ENCODE results near the gene HSBP1L1.

The HSBP1L1 gene

DNA sequence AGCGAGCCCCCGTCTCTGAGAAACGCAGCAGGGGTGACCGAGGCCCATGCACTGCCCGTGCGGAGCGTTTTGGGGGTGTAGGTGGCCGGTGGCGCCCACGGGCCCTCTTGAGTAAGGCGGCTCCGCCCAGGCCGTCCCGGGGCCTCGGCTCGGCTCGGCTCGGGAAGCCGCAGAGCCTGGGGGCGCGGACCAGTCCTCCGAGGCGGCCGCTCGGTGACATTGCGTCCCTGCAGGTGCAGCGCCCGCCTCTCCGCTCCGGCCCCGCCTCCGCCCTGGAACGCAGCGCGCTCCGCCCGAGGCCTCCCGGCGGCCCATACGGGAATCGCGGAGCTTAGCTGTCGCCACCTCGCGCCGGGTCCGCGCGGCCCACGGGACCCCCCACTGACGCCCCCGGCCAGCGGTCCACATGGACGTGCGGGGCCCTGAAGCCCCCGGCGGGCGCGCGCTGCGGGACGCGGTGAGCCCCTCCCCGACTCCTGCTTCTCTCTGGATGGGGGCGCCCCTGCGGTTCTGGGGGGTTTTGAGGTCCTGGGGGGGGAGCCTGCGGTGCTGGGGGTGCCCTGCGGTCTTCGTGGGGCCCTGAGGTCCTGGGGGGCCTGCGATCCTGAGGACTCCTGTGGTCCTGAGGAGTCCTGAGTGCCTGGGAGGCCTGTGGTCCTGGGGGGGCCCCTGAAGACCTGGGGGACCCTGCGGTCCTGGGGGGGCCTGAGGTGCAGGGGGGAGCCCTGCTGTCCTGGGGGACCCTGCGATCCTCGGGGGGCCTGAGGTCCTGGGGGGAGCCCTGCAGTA is at the start of gene HSBP1L1:
HSBP1L1 (plus strand) TSS at position 314 of the 789 bp plus-strand sequence; CDS start at position 407, 93 bp downstream.
- no peak for DNase-seq

DNA sequence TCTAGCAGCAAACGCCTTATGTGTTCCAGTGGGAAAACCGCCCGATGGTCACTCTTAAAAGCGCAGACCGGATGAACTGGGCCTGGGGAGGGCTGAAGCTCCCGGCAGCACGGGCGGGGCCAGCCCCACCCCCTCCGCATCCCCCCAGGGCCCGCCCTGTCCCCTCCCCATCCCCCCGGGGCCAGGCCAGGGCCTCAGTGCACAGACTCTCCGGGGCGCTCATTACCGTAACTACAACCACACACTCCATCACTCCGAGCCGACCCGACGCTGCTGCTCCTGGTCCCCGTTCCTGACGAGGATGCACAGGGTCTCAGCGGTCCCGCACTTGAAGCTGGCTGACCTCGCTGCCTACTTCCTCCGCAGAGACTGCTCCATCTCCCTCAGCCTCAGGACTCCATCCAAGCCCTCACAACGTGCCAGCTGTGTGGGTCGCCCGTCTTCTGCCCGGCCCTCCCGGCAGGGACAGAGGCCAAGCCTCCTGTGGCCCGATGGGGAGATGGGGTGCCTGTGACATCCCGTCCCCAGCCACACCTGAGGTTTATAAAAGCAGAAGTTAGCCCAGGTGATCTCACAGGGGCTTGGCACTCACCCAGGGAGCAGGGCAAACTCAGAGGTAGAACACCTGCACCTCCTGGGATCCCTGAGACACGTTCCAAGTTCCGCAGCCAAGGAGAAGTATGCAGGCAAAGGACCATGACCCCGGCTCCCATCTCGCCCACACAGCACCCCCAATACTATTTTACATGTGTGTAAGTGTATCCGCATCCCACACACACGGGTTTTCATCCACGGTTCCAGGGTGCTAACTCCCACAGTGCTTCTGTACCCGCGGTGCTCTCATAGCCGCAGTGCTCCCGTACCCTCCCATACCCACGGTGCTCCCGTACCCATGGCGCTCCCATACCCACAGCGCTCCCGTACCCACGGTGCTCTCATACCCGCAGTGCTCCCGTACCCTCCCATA is 49.0 kb upstream of the HSBP1L1 start:
- DNase-seq = no peak

DNA sequence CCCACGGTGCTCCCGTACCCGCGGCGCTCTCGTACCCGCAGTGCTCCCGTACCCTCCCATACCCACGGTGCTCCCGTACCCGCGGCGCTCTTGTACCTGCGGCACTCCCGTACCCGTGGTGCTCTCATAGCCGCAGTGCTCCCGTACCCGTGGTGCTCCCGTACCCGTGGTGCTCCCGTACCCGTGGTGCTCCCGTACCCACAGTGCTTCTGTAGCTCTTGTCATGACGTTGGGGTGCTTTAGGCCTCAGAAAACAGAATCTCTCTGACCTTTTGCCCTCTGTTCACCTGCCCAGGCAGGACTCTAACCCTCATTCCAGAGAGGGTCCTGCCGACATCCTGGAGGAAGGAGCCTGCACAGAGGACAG is 48.3 kb upstream of the HSBP1L1 start:
- DNase-seq = no peak

DNA sequence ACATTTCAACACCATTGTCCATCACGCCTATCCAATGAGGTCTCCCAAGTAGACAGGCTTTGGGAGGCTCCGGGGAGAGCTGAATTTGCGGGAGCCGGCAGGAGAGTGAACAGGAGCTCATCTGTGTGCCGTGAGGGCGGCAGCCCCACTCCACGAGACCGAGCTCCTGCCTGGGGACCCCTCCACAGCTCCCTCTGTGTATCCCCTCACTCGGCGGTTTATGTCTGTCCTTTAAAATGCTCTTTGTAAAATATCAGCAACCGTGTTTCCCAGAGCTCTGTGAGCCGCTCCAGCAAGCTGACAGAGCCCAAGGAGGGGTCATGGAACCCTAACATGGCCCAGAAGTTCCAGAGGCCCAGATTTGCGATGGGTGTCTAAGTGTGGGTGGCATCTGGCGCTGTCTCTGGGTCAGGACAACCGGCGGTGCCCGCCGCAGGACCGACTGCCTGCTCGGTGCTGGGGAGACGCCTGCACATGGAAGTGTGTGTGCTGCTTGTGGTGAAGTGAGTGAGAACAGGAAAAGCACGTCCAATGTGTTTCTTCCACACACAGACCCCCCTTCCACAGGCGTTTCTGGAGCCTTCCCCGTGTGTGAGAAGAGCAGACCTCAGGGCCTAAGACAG is 47.8 kb upstream of the HSBP1L1 start:
- no peak for DNase-seq

DNA sequence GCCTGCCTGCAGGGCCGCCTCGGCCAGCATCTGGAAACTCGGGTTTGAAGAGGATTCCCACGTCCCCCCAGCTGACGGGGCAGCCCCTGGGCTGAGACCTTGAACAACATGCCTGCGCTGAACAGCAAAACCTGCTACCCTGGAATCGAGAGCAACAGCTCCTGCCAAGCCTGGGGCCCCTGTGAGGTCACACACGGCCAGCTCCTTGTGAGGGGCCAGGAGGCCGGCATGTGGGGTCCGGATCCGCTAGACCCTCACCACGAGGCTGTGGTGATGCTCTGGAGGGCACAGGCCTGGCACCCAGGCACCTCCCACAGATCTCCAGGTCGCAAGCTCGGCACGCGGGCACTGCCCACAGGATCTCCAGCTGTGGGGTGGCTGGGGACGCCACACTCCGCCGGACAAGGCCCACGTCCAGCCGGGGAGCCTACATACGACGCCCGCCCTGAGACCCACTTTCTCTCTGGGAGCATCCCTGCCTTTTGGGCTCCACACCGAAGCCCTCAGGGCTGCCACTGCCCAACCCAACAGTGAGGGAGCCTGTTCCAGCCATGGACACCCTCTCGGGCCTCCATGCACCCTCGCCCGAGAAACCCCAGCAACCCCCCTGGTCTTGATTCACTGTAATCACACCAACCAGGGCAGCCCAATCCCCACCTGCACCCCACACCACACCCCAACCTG is 47.1 kb upstream of the HSBP1L1 start:
- no peak for DNase-seq

DNA sequence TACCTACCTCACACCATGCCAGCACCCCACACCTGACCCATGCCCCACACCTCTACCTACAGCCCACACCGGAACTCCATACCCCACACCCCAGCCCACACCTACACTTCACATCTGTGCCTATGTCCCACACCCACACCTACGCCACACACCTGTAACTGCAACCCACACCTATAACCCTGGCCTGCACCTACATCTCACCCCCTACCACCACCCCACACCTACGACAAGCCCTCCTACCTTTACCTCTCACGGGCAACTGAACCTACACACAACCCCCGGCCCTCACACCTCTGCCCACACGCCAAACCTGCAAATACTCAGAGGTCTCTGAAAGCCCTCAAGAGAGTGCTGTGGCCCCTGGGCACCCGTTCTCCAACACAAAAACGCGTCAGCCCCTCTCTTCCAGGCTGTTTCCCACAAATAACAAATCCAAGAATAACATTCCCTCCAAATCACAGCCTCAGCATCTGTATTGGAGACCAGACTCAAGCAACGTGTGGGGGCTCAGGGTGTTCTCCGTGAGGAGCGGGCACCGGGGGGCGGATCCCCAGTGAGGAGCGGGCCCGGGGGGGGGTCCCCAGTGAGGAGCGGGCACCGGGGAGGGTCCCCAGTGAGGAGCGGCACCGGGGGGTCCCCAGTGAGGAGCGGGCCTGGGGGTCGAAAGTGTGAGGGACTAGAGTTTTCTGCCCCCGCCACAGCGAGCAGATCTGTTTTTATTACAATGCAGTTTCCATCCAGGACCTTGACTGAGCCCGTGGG is 46.4 kb upstream of the HSBP1L1 start:
- DNase-seq = no peak

DNA sequence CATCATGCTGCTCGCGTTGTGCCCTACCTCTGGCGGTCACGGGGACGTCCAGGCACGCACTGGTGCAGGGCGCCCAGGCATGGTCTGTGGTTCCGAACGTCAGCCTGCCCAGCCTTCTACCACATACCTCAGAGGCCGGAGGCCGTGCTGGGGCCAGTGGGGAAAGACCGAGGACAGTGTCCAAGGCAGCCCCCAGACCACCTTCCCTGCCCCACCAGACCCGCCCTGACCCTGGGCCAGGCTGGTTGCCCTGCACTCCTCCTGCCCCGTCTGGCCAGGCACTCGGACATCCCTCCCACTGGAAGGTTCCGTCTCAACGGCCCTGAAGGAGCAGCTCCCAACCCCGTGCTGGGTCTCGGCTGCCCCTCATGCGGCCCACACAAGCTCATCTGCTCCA is 45.8 kb upstream of the HSBP1L1 start:
- DNase-seq = no peak

DNA sequence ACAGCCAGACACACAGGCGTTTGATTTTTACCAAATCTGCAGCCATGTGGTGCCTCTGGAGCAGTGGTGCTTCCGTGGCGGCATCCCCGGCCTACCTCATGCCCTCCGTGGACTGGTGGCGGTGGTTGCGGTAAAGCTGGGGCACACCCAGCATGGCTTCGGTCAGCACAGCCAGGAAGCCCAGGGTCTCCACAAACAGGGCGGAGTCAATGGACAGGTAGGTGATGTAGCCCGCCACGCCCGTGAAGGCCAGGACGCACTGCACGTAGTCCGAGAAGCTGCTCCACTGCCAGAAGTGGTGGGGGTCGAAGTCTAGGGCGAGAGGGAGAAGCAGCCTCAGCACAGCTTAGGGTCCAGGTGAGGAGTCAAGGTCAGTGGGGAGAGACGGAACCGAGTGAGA is 45.4 kb upstream of the HSBP1L1 start:
- DNase-seq = no peak

DNA sequence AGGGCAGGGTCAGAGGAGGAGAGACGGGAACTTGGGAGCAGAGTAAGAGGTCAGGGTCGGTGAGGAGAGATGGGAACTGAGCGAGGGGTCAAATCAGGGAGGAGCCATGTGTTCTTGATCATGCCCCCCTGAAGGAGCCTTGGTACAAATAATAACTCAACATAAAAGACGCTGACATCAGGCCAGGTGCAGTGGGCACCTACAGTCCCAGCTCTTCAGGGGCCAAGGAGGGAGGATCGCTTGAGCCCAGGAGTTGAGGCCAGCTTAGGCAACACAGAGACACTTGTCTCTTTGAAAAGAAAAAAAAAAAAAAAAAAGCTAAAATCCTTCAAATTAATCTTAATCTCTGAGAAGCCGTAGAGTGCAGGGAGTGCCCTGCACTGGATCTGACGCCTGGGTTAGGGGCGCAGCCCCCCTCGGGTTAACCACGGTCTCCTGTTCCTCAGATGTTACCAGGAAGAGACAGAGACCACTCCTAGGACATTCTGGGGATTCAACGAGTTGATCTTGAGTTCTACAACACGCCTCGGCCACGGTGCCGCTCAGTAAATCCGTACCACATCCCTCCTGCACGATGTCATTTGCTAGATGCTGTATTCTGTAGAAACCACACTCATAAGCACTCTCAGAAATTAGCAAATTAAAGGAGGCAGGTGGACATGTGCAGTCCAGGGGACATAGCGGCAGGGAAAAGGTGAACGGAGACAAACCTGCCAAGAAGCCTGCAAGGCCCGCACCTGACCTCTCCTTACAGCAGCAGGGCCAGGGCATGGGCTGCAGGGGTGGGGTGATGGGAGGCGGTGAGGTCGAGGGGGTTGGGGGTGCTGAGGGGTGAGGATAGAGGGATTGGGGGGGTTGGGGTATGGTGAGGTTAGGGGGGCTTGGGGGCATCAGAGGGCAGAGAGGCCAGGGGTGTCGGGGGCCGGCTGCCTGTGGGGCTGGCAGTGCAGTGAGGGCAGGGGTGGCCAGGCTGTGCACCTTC is 42.2 kb upstream of the HSBP1L1 start:
- DNase-seq = no peak

DNA sequence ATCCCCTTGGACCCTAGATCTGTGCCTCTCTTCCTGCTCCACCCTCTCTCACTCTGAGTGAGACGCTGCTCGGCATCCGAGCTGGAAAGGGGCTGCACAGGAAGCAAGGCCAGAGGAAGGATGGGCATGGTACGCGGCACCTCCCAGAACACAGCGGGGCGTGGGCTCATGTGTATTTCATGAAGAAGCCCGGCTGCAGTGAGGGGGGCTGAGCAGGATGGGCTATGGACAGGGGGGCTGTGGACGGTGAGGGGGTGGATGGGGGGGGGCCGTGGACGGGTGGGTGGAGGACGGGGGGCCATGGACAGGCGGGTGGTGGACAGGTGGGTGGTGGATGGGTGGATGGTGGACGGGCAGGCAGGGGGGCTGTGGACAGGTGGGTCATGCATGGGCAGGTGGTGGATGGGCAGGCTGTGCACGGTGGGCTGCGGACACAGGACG is 41.5 kb upstream of the HSBP1L1 start:
- no peak for DNase-seq

DNA sequence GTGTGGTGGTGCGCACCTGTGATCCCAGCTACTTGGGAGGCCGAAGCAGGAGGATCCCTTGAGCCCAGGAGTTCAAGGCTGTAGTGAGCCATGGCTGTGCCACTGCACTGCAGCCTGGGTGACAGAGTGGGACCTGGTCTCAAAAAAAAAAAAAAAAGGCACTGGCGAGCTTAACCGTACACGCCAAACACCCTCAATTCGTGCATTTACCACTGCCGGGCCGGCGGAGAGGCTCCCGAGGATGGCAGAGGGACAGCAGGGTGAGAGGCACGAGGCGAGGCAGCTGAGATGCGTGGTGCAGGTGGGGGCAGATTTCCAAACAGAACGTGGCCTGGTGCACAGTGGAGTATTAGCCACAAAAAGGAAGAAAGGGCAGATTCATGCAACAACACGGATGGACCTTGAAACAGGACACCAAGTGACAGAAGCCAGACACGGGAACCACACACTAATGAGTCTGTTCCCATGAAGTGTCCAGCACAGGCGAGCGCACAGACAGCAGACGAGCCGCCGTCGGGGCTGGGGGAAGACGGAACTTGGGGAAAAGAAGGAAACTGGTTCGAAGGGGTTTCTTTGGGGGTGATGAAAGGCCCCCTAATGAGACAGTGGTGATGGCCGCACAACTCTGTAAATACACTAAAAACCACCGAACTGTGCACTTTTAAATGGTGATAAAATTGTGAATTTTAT is 40.4 kb upstream of the HSBP1L1 start:
- DNase-seq = no peak

DNA sequence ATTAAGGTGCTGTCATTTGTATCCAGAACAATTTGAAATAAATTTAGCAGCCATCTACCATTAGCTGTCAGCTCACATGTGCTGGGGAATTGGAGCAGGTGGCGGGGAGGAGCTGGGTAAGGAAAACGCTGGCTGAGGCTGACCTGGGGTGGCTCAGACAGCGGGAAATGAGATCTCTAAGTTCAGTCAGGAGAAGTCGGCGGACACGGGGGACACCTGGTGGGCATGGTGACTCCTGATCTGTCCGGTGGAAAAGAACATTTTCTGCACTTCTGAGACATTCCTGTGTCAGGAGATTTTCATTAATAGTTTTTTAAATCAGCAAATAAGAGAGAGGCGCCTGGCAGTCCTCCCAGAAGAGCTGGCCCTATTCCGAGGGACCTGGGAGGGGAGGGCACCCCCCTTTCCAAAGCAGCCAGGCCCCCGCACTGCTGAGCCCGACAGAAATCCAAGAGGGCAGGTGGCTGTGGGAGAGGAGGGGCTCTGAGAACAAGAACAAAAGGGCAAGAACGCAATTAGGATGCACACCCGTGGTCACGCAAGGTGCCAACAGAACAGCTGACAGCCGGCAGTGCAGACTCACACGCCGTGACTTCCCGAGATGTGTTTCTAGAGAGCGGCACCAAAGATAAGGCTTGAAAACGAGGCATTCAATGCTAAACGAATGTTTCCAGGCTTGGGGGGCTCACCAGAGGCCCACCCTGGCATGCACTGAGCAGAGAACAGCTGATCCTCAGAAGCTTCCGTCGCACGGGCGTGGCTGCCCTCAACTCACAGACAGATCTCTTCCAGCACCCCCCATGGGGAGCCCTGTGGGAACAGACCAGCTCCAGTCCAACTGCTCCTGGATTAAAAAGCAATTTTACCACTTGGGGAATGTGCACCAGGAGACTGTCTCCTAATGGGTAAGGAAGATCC is 39.4 kb upstream of the HSBP1L1 start:
- no peak for DNase-seq

DNA sequence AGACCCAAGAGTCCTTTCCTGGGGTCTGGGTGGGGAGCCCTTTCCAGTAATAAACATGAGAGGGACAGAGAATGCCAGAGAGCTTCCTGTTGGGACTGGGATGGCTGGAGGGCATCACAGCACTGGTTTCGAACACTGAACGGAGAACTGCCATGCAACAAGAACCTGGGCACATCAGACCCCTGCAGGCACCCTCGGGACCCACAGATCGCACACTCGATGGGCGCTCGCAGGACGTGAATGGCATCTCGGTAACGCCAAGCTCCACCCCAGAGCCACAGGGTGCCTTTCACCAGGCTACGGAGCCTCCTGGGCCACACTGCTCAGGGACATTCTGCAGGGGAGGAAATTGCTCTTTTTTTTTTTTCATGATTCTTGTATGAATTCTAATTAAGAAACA is 38.1 kb upstream of the HSBP1L1 start:
- no peak for DNase-seq

DNA sequence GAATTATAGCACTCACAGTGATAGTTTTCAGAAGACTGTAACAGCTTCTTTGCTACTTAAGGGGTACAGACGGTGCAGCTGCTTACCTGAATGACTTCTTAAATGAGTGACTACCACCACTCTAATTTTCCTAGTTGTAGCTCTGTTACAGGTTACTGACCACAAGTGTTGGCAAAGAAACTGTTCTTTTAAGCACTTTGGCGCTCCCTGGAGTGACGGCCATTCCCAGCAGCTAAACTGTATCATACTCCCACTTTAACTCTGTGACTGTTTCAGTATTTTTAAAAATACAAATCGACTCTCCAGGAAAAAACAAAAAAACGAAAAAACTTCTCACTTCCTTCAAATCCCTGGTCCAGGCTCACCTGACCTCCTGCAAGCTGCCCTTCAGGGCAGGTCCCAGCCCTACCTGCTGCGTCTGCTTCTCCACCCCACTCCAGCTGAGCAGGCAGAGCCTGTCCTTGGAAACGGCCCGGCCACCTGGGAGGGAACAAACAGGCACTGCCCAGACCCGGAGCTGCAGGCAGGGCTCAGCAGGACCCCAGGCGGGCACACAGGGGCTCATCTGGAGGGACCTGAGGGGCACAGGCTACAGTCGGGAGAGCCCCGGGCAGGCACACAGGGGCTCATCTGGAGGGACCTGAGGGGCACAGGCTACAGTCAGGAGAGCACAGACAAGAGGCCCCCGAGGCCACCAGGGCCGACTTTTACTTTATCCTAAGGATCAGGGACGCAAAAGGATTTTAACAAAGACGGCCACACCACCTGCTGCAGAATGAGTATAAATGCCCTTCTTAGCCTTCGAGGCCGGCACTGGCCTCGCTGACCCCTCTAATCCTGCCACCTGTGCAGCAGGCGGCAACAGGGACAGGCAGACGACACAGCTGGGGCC is 37.5 kb upstream of the HSBP1L1 start:
- DNase-seq = no peak

DNA sequence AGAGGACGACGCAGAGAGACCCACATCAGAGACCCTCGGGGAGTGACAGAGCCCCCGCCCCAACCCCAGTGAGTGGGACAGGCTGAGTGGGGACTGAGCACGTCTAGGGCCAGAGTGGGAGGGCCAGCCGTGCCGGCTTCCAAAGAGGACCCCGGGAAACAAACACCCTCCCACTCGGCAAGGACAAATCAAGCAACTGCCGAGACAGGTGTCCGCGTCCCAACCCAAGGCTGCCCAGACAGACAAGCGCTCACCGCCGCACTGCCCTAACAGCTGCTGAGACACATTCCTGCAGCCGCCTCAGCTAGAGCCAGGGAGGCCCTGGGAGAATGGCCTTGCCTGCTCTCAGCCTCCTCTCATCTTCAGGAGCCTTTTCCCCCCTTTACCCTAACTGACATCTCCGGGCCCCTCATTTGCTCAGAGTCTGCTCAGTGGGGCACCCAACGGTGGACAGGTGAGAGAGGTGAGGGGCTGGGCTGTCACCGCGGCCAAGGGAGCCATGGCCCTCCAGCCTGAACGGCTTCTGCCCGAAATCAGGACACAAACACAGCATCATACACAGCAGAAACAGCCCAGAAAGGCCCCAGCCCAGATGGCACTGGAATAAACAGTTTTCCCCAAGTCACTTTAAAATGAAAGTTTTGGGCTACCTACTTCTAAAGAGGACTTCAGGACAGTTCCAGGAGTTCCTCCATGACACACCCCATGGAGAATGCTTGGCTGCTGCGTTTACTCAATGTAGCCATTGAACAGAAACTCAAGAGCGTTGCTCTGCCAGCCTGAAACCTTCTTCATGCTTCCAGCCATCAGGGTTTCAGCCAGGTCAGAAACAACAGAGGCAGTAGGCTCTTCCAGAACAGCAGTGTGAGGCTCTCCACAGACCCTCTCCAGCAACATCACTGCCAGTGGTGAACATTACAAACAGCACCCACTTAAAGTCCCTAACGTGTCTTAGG is 36.6 kb upstream of the HSBP1L1 start:
- DNase-seq = no peak

DNA sequence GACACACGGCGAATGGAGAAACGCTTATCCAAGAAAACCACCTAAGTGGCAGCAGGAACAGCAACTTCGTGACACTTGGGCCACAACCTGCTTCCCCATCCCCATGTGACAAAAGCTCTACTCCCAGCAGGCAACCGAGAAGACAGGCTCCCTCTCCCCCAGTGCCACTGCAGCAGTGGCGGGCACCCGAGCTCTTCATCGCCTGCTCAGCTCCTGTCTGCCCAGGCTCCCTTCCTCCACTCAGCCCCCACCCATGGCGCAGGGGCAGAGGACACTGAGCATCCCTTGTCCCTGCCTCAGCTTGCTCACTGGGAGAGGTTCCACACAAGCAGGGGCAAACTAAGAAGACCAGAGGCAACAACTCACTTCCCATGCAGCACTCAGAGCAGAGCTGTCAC is 35.9 kb upstream of the HSBP1L1 start:
- no peak for DNase-seq

All from activated T-cell treated with anti-CD3 and anti-CD28 coated beads for 4 hours (primary cell).